Measurements from ENCODE around the gene IL37.

GRCh38 chr2:112924360-112924759 lies 13.4 kb downstream of the IL37 start:
- TF ChIP-seq CTCF (IDR thresholded peaks at IDR 0.05; ENCODE audit: low read length) (no peak), EZH2 (IDR thresholded peaks at IDR 0.05; ENCODE audit: borderline replicate concordance, low read length) (no peak)

Data from OCI-LY1 (cell line).